DOHH2 (cell line): ENCODE results near the gene CNTNAP2.

ENCODE experiments used
- H3F3A ChIP-seq: fragments of 200-600 bp; sonication (generic), shearing (Covaris generic); 2 replicates; pipeline ENCODE4 v1.6.0; 2016; ENCODE audit warnings: antibody characterized with exemption, mild to moderate bottlenecking; ENCODE audit not compliant: control insufficient read depth, insufficient read depth
- H3K27ac ChIP-seq: fragments of 200-600 bp; sonication (generic); 2 replicates; pipeline ENCODE4 v1.5.1; 2014; ENCODE audit warnings: low read depth, mild to moderate bottlenecking, low read length, moderate library complexity
- H3K27me3 ChIP-seq: fragments of 200-600 bp; sonication (generic); 2 replicates; pipeline ENCODE4 v1.6.1; 2014; ENCODE audit warnings: mild to moderate bottlenecking, low read length, mixed read lengths; ENCODE audit not compliant: control insufficient read depth
- H3K36me3 ChIP-seq: fragments of 200-600 bp; sonication (generic); 2 replicates; pipeline ENCODE4 v1.6.1; 2014; ENCODE audit warnings: mild to moderate bottlenecking, low read length, moderate library complexity, mixed read lengths; ENCODE audit not compliant: control insufficient read depth
- H3K4me1 ChIP-seq: fragments of 200-600 bp; sonication (generic); 2 replicates; pipeline ENCODE4 v1.6.1; 2014; ENCODE audit warnings: mild to moderate bottlenecking, low read length, mixed read lengths; ENCODE audit not compliant: control insufficient read depth
- H3K4me2 ChIP-seq: fragments of 200-600 bp; sonication (generic); 2 replicates; pipeline ENCODE4 v1.6.0; 2014; ENCODE audit warnings: mild to moderate bottlenecking, low read length, moderate library complexity
- H3K4me3 ChIP-seq: fragments of 200-600 bp; sonication (generic); 2 replicates; pipeline ENCODE4 v1.5.1; 2014; ENCODE audit warnings: mild to moderate bottlenecking, low read length, mixed read lengths
- H3K79me2 ChIP-seq: fragments of 200-600 bp; sonication (generic); 2 replicates; pipeline ENCODE4 v1.6.1; 2014; ENCODE audit warnings: mild to moderate bottlenecking, low read length, mixed read lengths; ENCODE audit not compliant: control insufficient read depth
- H3K9me2 ChIP-seq: fragments of 200-600 bp; sonication (generic); replicated peaks from 2 replicates; pipeline ENCODE4 v1.6.1; 2014; ENCODE audit warnings: mild to moderate bottlenecking, low read length, mixed read lengths; ENCODE audit not compliant: control insufficient read depth
- H3K9me3 ChIP-seq: fragments of 200-600 bp; sonication (generic); 2 replicates; pipeline ENCODE4 v1.6.1; 2014; ENCODE audit warnings: antibody characterized with exemption, low read length, mixed read lengths; ENCODE audit not compliant: control insufficient read depth, insufficient read depth
- H4K20me1 ChIP-seq: fragments of 200-600 bp; sonication (generic); 2 replicates; pipeline ENCODE4 v1.6.0; 2014; ENCODE audit warnings: low read depth, mild to moderate bottlenecking, antibody characterized with exemption, low read length, moderate library complexity; ENCODE audit not compliant: control insufficient read depth, insufficient read depth
- EZH2phosphoT487 ChIP-seq: fragments of 200-600 bp; sonication (generic); IDR thresholded peaks from 2 replicates; pipeline ENCODE4 v1.6.1; 2017; ENCODE audit warnings: borderline replicate concordance, mild to moderate bottlenecking, antibody characterized with exemption, low read length, moderate library complexity, mixed read lengths
- TF ChIP-seq, protein P1 (sequence below): fragments of 200-600 bp; sonication (generic); IDR thresholded peaks from one replicate; pipeline ENCODE4 v1.5.1; 2014; ENCODE audit warnings: antibody characterized with exemption, mild to moderate bottlenecking, low read depth, low read length; ENCODE audit not compliant: poor library complexity, severe bottlenecking

Gene CNTNAP2

DNA sequence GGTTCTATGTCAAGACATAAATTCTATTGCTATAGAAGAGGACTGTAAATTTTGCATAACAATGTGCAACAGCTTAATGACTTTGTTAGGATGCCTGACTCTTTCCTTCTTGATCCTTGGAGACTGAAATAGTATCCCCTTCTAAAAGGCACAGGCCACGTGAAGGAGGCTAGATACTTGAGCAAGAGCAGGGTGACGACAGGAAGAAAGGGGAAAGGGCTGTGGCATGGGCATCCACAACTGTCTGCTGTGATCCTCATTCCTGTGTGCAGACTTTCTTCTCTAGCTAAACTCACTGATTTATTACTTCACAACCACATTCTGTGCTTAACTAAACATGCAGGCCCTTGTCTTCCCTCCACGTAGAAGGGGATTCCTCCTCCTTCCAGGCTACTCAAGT, 1362.2 kb downstream of the CNTNAP2 start:
- H3K27ac ChIP-seq: no peak overlapping the region
- no peaks in the 10 kb centered on the region for H3K36me3 ChIP-seq
- TF ChIP-seq EZH2phosphoT487: no peak
- TF ChIP-seq, protein P1, sequence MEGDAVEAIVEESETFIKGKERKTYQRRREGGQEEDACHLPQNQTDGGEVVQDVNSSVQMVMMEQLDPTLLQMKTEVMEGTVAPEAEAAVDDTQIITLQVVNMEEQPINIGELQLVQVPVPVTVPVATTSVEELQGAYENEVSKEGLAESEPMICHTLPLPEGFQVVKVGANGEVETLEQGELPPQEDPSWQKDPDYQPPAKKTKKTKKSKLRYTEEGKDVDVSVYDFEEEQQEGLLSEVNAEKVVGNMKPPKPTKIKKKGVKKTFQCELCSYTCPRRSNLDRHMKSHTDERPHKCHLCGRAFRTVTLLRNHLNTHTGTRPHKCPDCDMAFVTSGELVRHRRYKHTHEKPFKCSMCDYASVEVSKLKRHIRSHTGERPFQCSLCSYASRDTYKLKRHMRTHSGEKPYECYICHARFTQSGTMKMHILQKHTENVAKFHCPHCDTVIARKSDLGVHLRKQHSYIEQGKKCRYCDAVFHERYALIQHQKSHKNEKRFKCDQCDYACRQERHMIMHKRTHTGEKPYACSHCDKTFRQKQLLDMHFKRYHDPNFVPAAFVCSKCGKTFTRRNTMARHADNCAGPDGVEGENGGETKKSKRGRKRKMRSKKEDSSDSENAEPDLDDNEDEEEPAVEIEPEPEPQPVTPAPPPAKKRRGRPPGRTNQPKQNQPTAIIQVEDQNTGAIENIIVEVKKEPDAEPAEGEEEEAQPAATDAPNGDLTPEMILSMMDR: no peak
- H3K9me3 ChIP-seq: no peaks in the 10 kb centered on the region
- no peaks in the 10 kb centered on the region for H4K20me1 ChIP-seq
- H3F3A ChIP-seq: no peaks in the 10 kb centered on the region
- no peaks in the 10 kb centered on the region for H3K27me3 ChIP-seq
- no peaks in the 10 kb centered on the region for H3K79me2 ChIP-seq
- H3K4me2 ChIP-seq: no peak overlapping the region
- no peak overlapping the region for H3K4me3 ChIP-seq
- no peaks in the 10 kb centered on the region for H3K4me1 ChIP-seq
- H3K9me2 ChIP-seq: no peaks in the 10 kb centered on the region

- H3K27me3 ChIP-seq: no peaks in the 10 kb centered on the region
- no peaks in the 10 kb centered on the region for H4K20me1 ChIP-seq
- no peaks in the 10 kb centered on the region for H3K4me1 ChIP-seq
- H3K9me2 ChIP-seq: no peaks in the 10 kb centered on the region
- no peaks in the 10 kb centered on the region for H3K79me2 ChIP-seq
- TF ChIP-seq, protein P1: no peak
- no peak for TF ChIP-seq EZH2phosphoT487
- H3K9me3 ChIP-seq: no peaks in the 10 kb centered on the region
- H3K4me3 ChIP-seq: no peak overlapping the region
- no peaks in the 10 kb centered on the region for H3F3A ChIP-seq
- H3K4me2 ChIP-seq: no peak overlapping the region
- H3K36me3 ChIP-seq: no peaks in the 10 kb centered on the region
- no peak overlapping the region for H3K27ac ChIP-seq
Observed at GRCh38 chr7:147483634-147484292, 1367.2 kb downstream of the CNTNAP2 start.

DNA sequence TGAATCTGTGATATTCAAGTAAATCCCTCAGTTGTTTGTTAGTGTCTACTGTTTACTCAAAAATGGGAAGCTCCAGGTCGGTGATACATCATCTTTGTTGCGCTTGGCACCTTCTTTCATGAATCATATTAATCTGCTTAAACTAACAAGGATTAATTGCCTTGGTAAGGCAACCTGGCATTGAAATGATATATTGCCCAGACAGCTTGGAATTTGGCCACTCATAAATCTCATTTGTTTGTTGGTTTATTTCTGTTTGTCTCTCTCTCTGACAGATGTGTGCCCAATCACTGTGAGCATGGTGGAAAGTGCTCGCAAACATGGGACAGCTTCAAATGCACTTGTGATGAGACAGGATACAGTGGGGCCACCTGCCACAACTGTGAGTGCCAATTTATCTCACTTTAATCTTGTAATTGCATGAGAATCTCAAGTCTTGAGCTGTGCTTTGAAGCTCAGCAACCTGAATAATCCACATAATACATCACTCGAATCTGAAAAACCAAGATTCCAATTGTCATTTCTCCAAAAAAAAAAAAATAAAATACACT, 1369.1 kb downstream of the CNTNAP2 start:
- Histone ChIP-seq H3K4me2 (no peak overlapping the region), H3K79me2 (no peaks in the 10 kb centered on the region), H3K4me3 (no peak overlapping the region), H3K4me1 (no peaks in the 10 kb centered on the region), H4K20me1 (no peaks in the 10 kb centered on the region), H3K9me2 (no peaks in the 10 kb centered on the region), H3F3A (no peaks in the 10 kb centered on the region), H3K27me3 (no peaks in the 10 kb centered on the region), H3K27ac (no peak overlapping the region), H3K36me3 (no peaks in the 10 kb centered on the region), H3K9me3 (no peaks in the 10 kb centered on the region)
- no peak for TF ChIP-seq EZH2phosphoT487
- TF ChIP-seq, protein P1: no peak
